HG03095 (cell line): Measurements from ENCODE around the gene MOV10L1.
"Not testable (repeated sequence)": the region's sequence is repeated elsewhere in the genome, so short reads cannot be mapped to it uniquely, and the experiment has no call there.

ENCODE experiments used
- ATAC-seq: cut with Tn5 transposase; IDR thresholded peaks from one replicate; pipeline ENCODE4 v1.9.1; 2021; ENCODE audit warnings: moderate library complexity; ENCODE audit not compliant: unreplicated experiment

The MOV10L1 gene

GRCh38 chr22:50076646-50077535 is 12.9 kb upstream of the MOV10L1 start:
- no peak for ATAC-seq

- ATAC-seq: no peak
These were observed 11.6 kb upstream of the MOV10L1 start for GRCh38 chr22:50078246-50078645.

- no peak for ATAC-seq
These were observed 11.0 kb upstream of the MOV10L1 start for GRCh38 chr22:50078761-50079160.

- no peak for ATAC-seq
These were observed 9.7 kb upstream of the MOV10L1 start for GRCh38 chr22:50080077-50080465.

- ATAC-seq: no peak
These were observed 8.2 kb upstream of the MOV10L1 start for GRCh38 chr22:50081426-50082196.

- ATAC-seq: no peak
These were observed 7.5 kb upstream of the MOV10L1 start for GRCh38 chr22:50082197-50082715.

- no peak for ATAC-seq
These were observed 6.8 kb upstream of the MOV10L1 start for GRCh38 chr22:50082961-50083461.

GRCh38 chr22:50083462-50084079 is 6.2 kb upstream of the MOV10L1 start:
- ATAC-seq: no peak

GRCh38 chr22:50084080-50084477 is 5.7 kb upstream of the MOV10L1 start:
- ATAC-seq: no peak

GRCh38 chr22:50084614-50085021 is 5.2 kb upstream of the MOV10L1 start:
- ATAC-seq: no peak

GRCh38 chr22:50085211-50085972 is 4.4 kb upstream of the MOV10L1 start, which contains the start of gene MLC1:
MLC1 (minus strand) TSS chr22:50085426; CDS start chr22:50084902, 524 bp downstream.
- ATAC-seq: no peak

GRCh38 chr22:50086526-50086925 is 3.3 kb upstream of the MOV10L1 start:
- ATAC-seq: no peak

GRCh38 chr22:50086975-50087374 is 2.8 kb upstream of the MOV10L1 start:
- ATAC-seq: not testable (repeated sequence)

GRCh38 chr22:50087646-50088045 is 2.2 kb upstream of the MOV10L1 start:
- ATAC-seq: no peak

- no peak for ATAC-seq
These were observed 1.7 kb upstream of the MOV10L1 start for GRCh38 chr22:50088096-50088495.

GRCh38 chr22:50089231-50089630 is 575 bp upstream of the MOV10L1 start:
- no peak for ATAC-seq

GRCh38 chr22:50090412-50090714 is 557 bp downstream of the MOV10L1 start:
- no peak for ATAC-seq

- ATAC-seq: no peak
These were observed 1.4 kb downstream of the MOV10L1 start for GRCh38 chr22:50091092-50091768.

GRCh38 chr22:50092342-50092741 is 2.5 kb downstream of the MOV10L1 start:
- no peak for ATAC-seq

- ATAC-seq: no peak
These were observed 8.2 kb downstream of the MOV10L1 start for GRCh38 chr22:50098052-50098451.
